Erythroblast (primary cell): ENCODE measurements around the gene FBXL13.
"Not testable (repeated sequence)": the region's sequence is repeated elsewhere in the genome, so short reads cannot be mapped to it uniquely, and the experiment has no call there.

Source experiments
- DNase-seq, 2 experiments: peaks; one replicate each; lab custom pipeline; 2025; lab: John Stamatoyannopoulos, UW
- GATA1 ChIP-seq: IDR thresholded peaks from 2 replicates; pipeline ENCODE4 v1.6.1; 2011; ENCODE audit warnings: low read depth, mild to moderate bottlenecking, control low read depth, low read length, moderate library complexity
- POLR2A ChIP-seq: IDR thresholded peaks from 2 replicates; pipeline ENCODE4 v1.6.1; 2011; ENCODE audit warnings: mild to moderate bottlenecking, low read length

Gene FBXL13

DNA sequence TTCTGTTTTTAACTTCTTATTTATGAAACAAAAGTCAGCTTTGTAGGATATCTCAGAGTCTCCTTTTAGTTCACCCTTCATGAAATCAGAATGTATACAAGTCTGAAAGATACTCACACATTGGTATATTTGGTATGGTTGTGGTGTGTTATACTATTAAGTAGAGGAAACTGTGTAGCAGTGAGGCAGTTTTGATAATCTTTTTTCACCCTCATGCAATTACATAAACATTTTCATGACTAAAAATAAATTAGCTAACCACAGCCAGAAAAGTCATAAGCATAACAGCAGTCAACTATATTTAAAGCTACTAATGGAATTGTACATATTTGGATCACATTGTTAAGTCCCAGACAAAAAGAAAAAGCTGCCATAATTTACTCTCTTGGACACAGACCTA, 263.7 kb downstream of the FBXL13 start:
- no peak for DNase-seq
- no peak for TF ChIP-seq GATA1
- no peak for TF ChIP-seq POLR2A

DNA sequence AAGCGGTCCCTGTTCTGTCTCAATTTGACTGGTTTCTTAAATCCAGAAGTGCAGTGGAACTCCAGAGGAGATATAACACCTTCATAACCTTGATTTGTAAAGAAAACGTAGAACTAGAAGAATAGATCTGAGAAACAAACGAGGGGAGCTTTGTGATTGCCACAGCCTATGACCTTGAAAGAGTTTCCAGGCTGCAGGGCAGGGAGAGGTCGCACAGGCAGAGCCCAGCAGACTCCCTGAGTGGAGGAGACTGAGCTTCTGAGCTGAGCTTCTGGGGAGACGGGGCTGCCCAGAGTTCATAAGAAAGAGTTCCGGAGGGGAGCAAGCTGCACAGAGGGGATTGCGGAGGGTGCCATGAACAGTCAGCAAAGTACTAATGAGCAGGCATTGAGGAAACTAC, 268.0 kb downstream of the FBXL13 start:
- no peak for TF ChIP-seq GATA1
- no peak for TF ChIP-seq POLR2A
- no peak for DNase-seq

DNA sequence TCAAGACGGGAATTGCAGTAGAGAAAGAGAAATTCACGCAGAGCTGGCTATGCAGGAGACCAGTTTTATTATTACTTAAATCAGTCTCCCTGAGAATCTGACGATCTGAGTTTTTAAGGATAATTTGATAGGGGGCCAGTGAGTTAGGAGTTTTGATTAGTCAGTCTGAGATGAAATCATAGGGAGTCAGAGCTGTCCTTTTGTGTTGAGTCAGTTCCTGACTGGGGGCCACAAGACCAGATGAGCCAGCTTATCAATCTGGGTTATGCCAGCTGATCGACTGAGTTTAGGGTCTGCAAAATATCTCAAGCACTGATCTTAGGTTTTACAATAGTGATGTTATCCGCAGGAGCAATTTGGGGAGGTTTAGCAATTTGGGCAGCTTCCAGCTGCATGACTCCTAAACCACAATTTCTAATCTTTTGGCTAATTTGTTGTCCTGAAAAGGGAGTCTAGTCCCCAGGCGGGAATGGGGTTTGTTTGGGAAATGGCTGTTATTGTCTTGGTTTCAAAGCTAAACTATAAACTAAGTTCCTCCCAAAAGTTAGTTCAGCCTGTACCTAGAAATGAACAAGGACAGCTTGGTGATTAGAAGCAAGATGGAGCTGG, 278.5 kb downstream of the FBXL13 start:
- not testable (repeated sequence) for DNase-seq

DNA sequence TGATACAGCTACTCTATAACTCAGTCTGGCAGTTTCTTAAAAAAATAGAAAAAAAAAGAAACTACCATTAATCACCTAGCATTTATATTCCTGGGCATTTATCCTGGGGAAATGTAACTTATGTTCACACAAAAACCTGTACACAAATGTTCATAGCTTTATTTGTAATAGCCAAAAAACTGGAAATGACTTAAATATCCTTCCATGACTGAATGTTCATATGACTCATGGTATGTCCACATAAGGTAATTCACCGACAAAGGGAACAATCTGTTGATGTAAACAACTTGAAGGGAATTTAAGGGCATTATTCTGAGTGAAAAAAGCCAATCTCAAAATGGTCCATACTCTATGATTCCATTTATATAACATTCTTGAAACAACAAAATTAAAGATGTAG, 280.0 kb downstream of the FBXL13 start:
- DNase-seq: not testable (repeated sequence)

DNA sequence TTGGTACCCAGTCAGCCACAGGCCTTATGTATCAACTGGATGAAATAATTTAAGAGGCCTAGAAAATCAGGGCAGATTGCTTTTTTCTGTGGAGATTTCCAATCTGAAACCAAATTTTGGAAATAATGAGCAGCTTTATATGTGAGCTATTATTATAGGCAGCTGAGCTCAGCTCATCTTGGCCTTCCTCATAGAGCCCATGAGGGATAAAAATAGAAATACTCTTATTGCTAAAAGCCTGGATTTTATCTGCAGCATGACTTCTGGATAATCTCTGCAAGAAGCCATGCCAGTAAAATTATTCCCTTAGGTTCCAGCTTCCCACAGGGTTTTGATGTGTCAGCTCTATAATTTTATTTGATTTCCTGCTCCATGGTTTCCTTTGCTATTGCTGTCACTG, 282.8 kb downstream of the FBXL13 start:
- not testable (repeated sequence) for DNase-seq

DNA sequence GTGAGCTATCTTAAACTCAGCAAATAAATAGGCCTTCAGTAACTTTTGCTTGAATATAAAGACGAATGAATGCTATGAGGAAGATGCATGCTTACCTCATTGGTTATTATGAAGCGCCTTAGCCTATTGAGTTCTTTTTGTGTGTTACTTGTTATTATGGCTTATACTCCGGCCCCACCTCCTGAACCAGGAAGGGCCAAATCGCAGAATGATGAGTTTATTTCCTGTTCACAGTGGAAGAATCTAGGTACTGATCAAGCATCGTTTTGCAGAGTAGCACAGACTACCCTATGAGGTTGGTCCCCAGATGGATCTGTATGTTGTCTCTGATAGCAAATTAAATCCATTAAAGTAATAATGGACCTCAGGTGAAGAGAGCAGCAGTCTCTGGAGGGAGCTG, 283.2 kb downstream of the FBXL13 start:
- DNase-seq: not testable (repeated sequence)

DNA sequence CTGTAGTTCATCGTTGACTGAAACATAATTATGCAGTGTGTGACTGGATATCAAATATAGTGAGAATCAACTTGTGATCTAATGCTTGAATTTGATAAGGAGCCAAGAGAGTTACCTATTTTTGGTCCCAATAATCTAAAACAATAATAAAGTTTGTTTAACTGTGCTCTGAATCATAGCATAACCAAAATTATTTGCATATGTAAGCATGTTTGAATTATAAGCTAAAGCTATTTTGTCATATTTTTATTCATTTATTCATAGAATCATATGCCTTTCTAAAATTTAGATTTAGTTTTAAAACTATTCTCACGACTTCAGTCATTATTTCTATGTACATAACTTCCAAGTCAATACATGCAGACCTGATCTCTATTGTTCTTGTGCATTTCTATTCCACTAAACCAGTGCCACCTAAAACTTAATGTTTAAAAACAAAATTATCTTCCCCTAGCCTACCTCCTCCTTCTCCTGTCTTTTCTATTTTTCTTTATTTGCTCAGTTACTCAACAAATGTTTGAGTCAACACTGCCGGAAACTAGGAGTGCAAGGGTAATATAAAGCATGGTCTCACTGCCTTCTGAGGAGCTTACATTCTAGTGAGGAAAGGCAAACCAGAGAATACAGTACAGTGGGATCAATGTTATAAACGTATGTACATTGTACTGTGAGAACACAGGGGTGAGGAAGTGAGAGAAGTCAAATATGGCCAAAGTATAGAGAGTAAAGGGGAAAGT, 284.1 kb downstream of the FBXL13 start:
- not testable (repeated sequence) for DNase-seq

DNA sequence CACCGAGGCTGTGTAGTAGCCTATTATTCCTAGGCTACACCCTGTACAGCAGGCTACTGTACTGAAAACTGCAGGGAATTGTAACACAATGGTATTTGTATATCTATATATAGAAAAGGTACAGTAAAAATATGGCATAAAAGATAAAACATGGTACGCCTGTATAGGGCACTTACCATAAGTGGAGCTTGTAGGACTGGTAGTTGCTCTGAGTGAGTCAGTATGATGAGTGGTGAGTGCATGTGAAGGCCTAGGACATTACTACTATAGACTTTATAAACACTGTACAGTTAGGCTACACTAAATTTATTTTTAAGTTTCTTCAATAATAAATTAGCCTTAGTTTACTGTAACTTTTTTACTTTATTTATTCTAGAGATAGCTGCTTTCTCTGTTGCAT, 285.8 kb downstream of the FBXL13 start:
- not testable (repeated sequence) for DNase-seq

DNA sequence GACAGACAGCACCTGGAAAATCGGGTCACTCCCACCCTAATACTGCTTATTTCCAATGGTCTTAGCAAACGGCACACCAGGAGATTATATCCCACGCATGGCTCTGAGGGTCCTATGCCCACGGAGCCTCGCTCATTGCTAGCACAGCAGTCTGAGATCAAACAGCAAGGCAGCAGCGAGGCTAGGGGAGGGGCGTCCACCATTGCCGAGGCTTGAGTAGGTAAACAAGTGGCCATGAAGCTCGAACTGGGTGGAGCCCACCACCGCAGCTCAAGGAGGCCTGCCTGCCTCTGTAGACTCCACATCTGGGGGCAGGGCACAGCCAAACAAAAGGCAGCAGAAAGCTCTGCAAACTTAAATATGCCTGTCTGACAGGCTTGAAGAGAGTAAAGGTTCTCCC, 293.7 kb downstream of the FBXL13 start:
- not testable (repeated sequence) for DNase-seq

DNA sequence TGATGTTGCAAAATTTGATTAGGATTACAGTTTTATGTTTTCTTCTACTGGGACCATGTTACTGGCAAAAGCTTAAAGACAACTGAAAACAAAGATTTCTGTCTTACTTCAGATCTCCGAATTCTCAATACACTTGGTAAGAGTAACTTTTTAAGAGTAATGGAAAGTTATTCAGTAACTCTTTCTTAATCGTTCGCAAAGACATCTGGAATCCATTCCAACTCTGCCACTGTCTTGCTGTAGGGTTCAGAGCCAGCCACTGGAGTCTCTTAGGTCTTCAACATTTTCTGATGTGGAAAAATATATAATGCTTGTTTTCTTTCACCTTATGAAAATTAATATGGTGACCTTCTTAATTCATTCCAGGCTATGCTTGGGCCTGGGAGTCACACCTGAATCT, 295.9 kb downstream of the FBXL13 start:
- not testable (repeated sequence) for DNase-seq

DNA sequence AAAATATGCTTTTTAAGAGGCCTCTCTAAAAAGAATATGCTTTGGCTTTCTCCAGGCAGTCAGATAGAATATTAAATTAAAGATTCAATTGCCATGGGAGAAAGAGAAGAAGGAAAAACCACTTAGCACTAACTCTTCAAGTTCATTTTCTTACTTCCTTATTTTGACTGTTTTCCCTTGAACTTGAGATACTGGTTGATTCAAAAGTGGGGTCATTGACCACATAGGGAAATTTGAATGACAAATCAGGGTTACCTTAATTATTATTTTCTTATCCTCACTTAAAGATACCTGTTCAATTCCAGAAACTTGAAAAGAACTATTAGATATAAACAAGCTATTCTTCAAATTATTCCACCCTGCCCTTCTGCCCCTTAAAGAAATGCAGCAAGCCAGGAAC, 298.4 kb downstream of the FBXL13 start:
- not testable (repeated sequence) for DNase-seq

DNA sequence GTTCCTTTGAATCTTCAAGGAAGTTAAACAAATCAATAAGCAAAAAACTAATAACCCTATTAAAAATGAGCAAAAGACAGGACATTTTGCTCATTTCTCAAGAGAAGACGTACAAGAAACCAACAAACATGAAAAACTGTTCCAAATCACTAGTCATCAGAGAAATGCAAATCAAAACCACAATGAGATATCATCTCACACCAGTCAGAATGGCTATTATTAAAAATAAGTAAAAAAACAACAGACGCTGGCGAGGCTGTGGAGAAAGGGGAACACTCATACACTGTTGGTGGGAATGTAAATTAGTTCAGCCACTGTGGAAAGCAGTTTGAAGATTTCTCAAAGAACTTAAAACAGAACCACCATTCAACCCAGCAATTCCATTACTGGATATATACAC, 304.1 kb downstream of the FBXL13 start:
- not testable (repeated sequence) for DNase-seq

DNA sequence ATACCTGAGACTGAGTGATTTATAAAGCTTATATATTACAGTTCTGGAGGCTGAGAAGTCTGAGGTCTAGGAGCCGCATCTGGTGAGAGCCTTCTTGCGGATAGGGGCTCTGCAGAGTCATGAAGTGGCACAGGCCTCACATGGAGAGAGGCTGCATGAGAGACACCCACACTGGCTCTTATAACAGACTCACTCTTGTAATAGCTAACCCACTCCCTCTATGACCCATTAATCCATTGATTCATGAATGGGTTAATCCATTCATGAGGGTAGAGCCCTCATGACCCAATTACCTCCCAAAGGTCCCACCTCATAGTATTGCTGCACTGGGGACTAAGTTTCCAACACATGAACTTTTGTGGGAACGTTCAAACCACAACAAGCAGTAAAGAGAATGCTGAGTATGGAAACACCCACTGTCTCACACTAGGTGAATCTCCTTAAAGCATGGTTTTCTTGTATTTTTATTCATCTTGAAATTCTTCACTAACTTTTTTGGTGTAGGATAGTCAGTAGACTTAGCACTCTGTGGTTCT, 304.9 kb downstream of the FBXL13 start:
- not testable (repeated sequence) for DNase-seq

DNA sequence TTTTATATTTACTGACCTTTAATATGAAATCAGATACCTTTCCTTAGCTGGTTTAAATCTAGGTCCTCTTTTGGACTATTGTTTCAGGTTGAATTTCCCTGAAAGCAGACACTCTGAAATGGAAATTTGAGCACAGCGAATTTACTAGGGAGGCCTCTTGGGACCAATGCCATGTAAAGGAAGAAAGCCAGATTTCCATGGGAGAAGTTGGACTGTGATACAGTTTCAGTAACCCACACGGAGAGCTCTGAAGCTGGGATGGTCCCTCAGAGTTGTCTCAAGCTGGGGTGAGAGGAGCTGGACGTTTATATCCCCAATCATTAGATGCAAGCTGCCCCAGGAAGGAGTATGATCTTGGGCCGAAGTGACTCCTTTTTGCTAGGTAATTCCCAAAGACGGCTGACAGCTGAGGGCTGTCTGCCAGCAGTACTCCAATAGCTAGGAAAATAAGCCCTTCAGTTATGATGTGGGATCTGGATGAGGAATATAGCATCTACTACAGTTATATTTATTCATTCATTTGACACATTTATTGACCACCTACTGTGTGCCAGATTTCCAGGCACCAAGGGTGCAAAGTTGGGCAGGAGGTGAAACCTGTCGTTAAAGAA, 311.2 kb downstream of the FBXL13 start:
- not testable (repeated sequence) for DNase-seq
